ENCODE results near the gene ERC2.
"Not testable (repeated sequence)": the region's sequence is repeated elsewhere in the genome, so short reads cannot be mapped to it uniquely, and the experiment has no call there.

Gene ERC2

DNA sequence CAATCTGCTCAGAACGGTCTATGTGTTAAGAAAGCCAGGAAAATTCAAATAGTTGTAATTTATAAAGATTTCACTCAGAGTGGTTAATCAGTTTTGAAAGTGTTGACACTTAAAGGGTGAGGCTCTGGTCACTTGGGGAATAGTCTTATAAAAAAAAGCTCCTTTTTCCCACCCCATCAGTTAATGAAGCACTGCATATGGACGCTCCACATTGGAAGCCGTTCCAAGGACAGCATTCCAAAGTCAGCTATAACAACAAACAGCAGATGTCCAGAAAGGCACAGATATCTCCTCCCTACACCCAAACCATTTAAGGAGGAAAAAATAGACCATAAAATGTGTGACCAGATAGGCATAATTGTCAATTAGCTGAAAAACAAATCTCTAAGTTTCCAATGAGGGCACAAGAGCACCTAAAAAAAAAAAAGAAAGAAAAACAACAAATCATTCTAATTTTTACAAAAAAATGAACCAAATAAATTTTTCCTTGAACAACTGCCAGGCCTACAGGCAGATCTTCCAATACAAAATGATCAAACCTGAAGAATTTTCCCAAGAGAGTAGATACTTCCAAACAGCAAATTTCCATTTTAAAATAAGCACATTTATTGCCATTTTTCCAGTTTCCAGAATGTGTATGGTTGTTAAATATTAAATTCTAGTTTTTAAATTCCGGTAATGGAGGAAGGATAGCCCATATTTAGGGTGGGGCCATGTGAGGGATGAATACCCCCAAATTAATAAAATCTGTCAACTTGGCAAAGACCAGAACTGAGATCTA lies 198.3 kb downstream of the ERC2 start:
- Histone ChIP-seq H3K4me3 (ENCODE audit: insufficient read depth, low read length, poor library complexity, severe bottlenecking) (no peak overlapping the region), H3K27me3 (ENCODE audit: low read length) (no peaks in the 10 kb centered on the region), H3K9ac (ENCODE audit: low read length) (no peak overlapping the region), H4K20me1 (ENCODE audit: low read depth, low read length) (no peaks in the 10 kb centered on the region), H3K9me3 (ENCODE audit: insufficient read depth, low read length) (no peaks in the 10 kb centered on the region), H3F3A (ENCODE audit: insufficient read depth) (no peaks in the 10 kb centered on the region), H3K36me3 (ENCODE audit: low read length) (no peaks in the 10 kb centered on the region), H3K79me2 (ENCODE audit: insufficient read depth, low read length) (no peaks in the 10 kb centered on the region), H2AFZ (ENCODE audit: low read depth, low read length, severe bottlenecking) (no peak overlapping the region), H3K27ac (ENCODE audit: low read depth, low read length) (no peak overlapping the region), H3K9me2 (replicated peaks; ENCODE audit: insufficient read depth, low read length) (no peaks in the 10 kb centered on the region), H3K4me2 (ENCODE audit: low read depth, low read length, poor library complexity, severe bottlenecking) (no peak overlapping the region)
- no peak for TF ChIP-seq EZH2phosphoT487 (conservative IDR thresholded peaks at IDR 0.05; ENCODE audit: low read length)
- TF ChIP-seq, protein P1, sequence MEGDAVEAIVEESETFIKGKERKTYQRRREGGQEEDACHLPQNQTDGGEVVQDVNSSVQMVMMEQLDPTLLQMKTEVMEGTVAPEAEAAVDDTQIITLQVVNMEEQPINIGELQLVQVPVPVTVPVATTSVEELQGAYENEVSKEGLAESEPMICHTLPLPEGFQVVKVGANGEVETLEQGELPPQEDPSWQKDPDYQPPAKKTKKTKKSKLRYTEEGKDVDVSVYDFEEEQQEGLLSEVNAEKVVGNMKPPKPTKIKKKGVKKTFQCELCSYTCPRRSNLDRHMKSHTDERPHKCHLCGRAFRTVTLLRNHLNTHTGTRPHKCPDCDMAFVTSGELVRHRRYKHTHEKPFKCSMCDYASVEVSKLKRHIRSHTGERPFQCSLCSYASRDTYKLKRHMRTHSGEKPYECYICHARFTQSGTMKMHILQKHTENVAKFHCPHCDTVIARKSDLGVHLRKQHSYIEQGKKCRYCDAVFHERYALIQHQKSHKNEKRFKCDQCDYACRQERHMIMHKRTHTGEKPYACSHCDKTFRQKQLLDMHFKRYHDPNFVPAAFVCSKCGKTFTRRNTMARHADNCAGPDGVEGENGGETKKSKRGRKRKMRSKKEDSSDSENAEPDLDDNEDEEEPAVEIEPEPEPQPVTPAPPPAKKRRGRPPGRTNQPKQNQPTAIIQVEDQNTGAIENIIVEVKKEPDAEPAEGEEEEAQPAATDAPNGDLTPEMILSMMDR (IDR thresholded peaks at IDR 0.05; ENCODE audit: insufficient read depth, low read length, poor library complexity, severe bottlenecking) = no peak

DNA sequence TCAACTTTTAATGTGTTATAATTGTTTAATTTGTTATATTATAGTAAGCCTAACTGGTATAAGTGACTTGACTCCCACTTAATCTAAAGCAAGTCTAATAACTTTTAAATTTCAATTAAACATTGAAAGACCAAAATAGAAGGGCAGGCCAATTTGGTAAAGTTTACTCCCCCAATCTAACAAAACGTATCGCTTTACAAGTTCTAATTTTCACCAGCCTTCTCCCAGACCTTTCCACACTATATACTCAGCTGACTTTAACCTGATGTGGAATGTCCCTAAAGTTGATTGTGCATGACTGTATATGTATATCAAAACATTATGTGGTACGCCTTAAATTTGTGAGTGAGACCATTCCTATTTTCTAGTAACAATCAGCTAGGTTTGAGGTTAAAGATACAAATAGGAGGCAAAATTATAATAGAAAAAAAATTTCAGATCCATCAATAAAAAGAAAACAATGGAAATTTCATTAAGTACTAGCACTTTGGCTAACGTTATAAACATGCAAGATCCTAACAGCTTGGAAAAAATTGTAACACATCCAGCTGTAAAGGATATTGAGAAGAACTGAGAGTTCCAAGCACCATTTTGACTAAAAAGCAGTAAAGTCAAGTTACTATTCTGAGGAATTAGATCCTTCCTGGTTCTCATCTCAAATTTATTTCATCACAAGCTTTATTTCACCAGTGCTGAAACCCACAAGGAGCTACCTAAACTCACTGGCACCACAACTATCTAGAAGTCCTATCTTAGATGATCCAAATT lies 199.5 kb downstream of the ERC2 start:
- Histone ChIP-seq H3K9me3 (ENCODE audit: insufficient read depth, low read length) (no peaks in the 10 kb centered on the region), H3F3A (ENCODE audit: insufficient read depth) (no peaks in the 10 kb centered on the region), H3K27ac (ENCODE audit: low read depth, low read length) (no peak overlapping the region), H3K9ac (ENCODE audit: low read length) (no peak overlapping the region), H3K9me2 (replicated peaks; ENCODE audit: insufficient read depth, low read length) (no peaks in the 10 kb centered on the region), H3K27me3 (ENCODE audit: low read length) (peaks cover 2% of the 10 kb centered on the region; the same call in 1 of the 2 replicates), H2AFZ (ENCODE audit: low read depth, low read length, severe bottlenecking) (no peak overlapping the region), H3K4me2 (ENCODE audit: low read depth, low read length, poor library complexity, severe bottlenecking) (no peak overlapping the region), H3K4me3 (ENCODE audit: insufficient read depth, low read length, poor library complexity, severe bottlenecking) (no peak overlapping the region), H3K36me3 (ENCODE audit: low read length) (no peaks in the 10 kb centered on the region), H3K79me2 (ENCODE audit: insufficient read depth, low read length) (no peaks in the 10 kb centered on the region), H4K20me1 (ENCODE audit: low read depth, low read length) (no peaks in the 10 kb centered on the region)
- TF ChIP-seq, protein P1 (IDR thresholded peaks at IDR 0.05; ENCODE audit: insufficient read depth, low read length, poor library complexity, severe bottlenecking) = no peak
- no peak for TF ChIP-seq EZH2phosphoT487 (conservative IDR thresholded peaks at IDR 0.05; ENCODE audit: low read length)

DNA sequence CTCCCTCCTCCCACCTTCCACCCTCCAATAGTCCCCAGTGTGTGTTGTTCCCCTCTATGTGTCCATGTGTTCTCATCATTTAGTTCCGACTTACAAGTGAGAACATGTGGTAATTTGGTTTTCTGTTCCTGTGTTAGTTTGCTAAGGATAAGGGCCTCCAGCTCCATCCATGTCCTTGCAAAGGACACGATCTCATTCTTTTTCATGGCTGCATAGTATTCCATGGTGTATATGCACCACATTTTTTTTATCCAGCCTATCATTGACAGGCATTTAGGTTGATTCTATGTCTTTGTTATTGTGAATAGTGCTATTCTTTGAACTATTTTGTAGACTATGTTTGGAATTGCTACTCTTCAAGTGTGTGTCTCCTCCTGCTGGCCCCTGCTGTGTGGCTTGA lies 206.4 kb downstream of the ERC2 start:
- not testable (repeated sequence) for H2AFZ ChIP-seq (ENCODE audit: low read depth, low read length, severe bottlenecking); H3K4me3 ChIP-seq (ENCODE audit: insufficient read depth, low read length, poor library complexity, severe bottlenecking); H3K9ac ChIP-seq (ENCODE audit: low read length); H3K9me3 ChIP-seq (ENCODE audit: insufficient read depth, low read length); H3K27me3 ChIP-seq (ENCODE audit: low read length); H3F3A ChIP-seq (ENCODE audit: insufficient read depth); H3K36me3 ChIP-seq (ENCODE audit: low read length); H3K79me2 ChIP-seq (ENCODE audit: insufficient read depth, low read length); H3K9me2 ChIP-seq (replicated peaks; ENCODE audit: insufficient read depth, low read length); H4K20me1 ChIP-seq (ENCODE audit: low read depth, low read length); H3K4me2 ChIP-seq (ENCODE audit: low read depth, low read length, poor library complexity, severe bottlenecking); H3K27ac ChIP-seq (ENCODE audit: low read depth, low read length)

DNA sequence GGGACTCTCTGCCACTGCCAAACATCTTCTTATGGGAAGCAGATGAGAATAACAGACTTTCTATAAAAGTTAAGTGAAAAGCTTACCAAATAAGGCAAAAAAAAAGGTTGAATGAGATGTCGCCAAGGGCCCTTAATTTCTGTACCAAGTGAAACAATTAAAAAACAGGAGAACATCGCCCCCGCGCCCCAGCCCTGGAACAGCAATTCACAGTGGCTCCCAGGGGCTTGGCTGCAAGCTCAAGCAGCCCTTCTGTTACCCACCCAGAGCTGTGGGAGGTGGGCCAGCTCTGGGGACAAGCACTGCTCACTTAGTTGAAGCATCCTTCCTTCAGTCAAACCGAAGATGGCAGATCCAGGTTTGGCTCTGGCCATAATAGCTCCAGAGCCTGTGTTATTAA lies 208.0 kb downstream of the ERC2 start:
- Histone ChIP-seq H3K27me3 (ENCODE audit: low read length) (peaks cover 3% of the 10 kb centered on the region; the same call in 1 of the 2 replicates), H3K4me2 (ENCODE audit: low read depth, low read length, poor library complexity, severe bottlenecking) (no peak overlapping the region), H2AFZ (ENCODE audit: low read depth, low read length, severe bottlenecking) (no peak overlapping the region), H3K79me2 (ENCODE audit: insufficient read depth, low read length) (no peaks in the 10 kb centered on the region), H3K27ac (ENCODE audit: low read depth, low read length) (no peak overlapping the region), H3K9me2 (replicated peaks; ENCODE audit: insufficient read depth, low read length) (no peaks in the 10 kb centered on the region), H3F3A (ENCODE audit: insufficient read depth) (no peaks in the 10 kb centered on the region), H3K9me3 (ENCODE audit: insufficient read depth, low read length) (no peaks in the 10 kb centered on the region), H3K36me3 (ENCODE audit: low read length) (no peaks in the 10 kb centered on the region), H4K20me1 (ENCODE audit: low read depth, low read length) (no peaks in the 10 kb centered on the region), H3K9ac (ENCODE audit: low read length) (no peak overlapping the region), H3K4me3 (ENCODE audit: insufficient read depth, low read length, poor library complexity, severe bottlenecking) (no peak overlapping the region)
- no peak for TF ChIP-seq EZH2phosphoT487 (conservative IDR thresholded peaks at IDR 0.05; ENCODE audit: low read length)
- TF ChIP-seq, protein P1 (IDR thresholded peaks at IDR 0.05; ENCODE audit: insufficient read depth, low read length, poor library complexity, severe bottlenecking) = no peak

Data from SU-DHL-6 (cell line).